Fibroblast of villous mesenchyme (primary cell): Measurements from ENCODE around the gene SORCS2. TPM values are rescaled to one million over a fixed set of nuclear protein-coding genes. Genes with fewer than 3 reads are reported as not detected.

Experiments
- DNase-seq: peaks from one replicate; pipeline ENCODE4 v3.0.0-alpha.2; 2010; ENCODE audit warnings: low read depth
- H3K4me3 ChIP-seq: 2 replicates; pipeline ENCODE4 v1.5.1; 2011; ENCODE audit warnings: low read depth, mild to moderate bottlenecking, low read length
- total RNA-seq: library from RNA; depleted of rRNA; stranded (reverse); fragments of >200 nt; gene quantifications from 2 replicates; pipeline ENCODE4 v1.2.3, GENCODE V29; 2012
- TF ChIP-seq, protein P1 (sequence below): IDR thresholded peaks from 2 replicates; pipeline ENCODE4 v1.5.1; 2012; ENCODE audit warnings: low read depth, mild to moderate bottlenecking, low read length; ENCODE audit not compliant: insufficient read depth

The SORCS2 gene
- total RNA-seq, 1 donor: under 0.01 TPM

- TF ChIP-seq, protein P1, sequence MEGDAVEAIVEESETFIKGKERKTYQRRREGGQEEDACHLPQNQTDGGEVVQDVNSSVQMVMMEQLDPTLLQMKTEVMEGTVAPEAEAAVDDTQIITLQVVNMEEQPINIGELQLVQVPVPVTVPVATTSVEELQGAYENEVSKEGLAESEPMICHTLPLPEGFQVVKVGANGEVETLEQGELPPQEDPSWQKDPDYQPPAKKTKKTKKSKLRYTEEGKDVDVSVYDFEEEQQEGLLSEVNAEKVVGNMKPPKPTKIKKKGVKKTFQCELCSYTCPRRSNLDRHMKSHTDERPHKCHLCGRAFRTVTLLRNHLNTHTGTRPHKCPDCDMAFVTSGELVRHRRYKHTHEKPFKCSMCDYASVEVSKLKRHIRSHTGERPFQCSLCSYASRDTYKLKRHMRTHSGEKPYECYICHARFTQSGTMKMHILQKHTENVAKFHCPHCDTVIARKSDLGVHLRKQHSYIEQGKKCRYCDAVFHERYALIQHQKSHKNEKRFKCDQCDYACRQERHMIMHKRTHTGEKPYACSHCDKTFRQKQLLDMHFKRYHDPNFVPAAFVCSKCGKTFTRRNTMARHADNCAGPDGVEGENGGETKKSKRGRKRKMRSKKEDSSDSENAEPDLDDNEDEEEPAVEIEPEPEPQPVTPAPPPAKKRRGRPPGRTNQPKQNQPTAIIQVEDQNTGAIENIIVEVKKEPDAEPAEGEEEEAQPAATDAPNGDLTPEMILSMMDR: no peak
- DNase-seq: no peak
- no peak overlapping the region for H3K4me3 ChIP-seq
Measured at GRCh38 chr4:7253837-7254236, 61.5 kb downstream of the SORCS2 start.

DNA sequence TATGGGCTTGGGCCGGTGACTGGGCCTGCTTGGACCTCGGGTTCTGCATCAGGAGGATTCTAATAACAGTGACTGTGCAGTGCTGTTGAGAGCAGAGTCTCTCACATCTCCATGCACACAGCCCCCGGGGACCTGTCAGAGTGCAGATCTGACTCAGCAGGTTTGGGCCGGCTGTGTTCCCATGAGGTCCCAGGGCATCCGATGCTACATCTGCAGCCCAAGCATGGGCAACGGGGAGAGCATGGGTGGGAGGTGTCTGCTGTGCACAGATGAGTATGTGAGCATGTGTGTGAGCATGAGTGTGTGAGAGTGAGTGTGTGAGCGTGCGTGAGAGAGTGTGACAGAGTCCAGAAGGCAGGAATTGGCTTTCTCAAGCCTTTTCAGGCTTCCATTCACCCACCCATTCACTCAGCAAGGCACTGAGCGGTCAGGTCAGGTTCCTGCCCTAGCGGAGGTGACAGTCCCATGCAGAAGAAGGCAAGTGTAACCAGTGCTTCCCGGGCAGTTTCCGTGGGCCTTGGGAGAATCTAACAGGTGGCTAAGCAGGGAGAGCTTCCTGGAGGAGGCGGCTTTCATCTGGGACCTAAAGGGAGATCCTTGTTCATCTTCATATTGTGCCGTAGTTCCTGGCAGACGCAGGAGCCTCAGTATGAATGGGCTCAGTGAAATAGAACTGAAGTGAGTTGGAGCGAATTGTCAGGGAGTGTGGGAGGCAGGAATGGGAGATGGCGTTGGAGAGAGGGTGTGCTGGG, 62.6 kb downstream of the SORCS2 start:
- H3K4me3 ChIP-seq: no peak overlapping the region
- no peak for DNase-seq
- TF ChIP-seq, protein P1: no peak

- TF ChIP-seq, protein P1: no peak
- H3K4me3 ChIP-seq: no peak overlapping the region
- no peak for DNase-seq
Measured at GRCh38 chr4:7255488-7255881, 63.1 kb downstream of the SORCS2 start.

- no peak for DNase-seq
Measured at GRCh38 chr4:7255996-7256395, 63.7 kb downstream of the SORCS2 start.

GRCh38 chr4:7256984-7257810, 64.9 kb downstream of the SORCS2 start:
- TF ChIP-seq, protein P1: no peak
- DNase-seq: no peak

More at GRCh38 chr4:7255996-7256395, 63.7 kb downstream of the SORCS2 start:
- H3K4me3 ChIP-seq: no peak overlapping the region
- TF ChIP-seq, protein P1: no peak

DNA sequence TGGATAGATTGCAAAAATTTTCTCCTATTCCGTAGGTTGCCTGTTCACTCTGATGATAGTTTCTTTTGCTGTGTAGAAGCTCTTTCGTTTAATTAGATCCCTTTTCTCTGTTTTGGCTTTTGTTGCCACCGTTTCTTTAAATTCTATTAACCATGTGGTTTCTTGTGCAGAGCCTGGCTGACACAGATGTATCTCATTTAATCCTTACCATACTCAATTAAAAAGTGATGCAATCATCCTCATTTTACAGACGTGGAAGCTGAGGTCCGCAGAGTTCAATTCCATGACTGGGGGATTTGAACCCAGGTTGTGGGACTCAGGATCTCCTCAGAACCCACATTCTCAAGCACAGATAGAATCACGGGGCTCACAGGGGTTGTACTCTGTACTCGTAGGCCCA, 66.7 kb downstream of the SORCS2 start:
- no peak for DNase-seq
- no peak overlapping the region for H3K4me3 ChIP-seq
- TF ChIP-seq, protein P1: no peak

More at GRCh38 chr4:7256984-7257810, 64.9 kb downstream of the SORCS2 start:
- H3K4me3 ChIP-seq: no peak overlapping the region
